H1 (cell line): ENCODE measurements around the gene TRIOBP. TPM values are rescaled to one million over a fixed set of nuclear protein-coding genes. Genes with fewer than 3 reads are reported as not detected.

ENCODE experiments used
- PHF8 ChIP-seq: fragments of 200-600 bp; sonication (generic); conservative IDR thresholded peaks from 2 replicates; pipeline ENCODE4 v1.7.1; 2012; ENCODE audit warnings: low read depth, mild to moderate bottlenecking, inconsistent platforms, low read length, moderate library complexity
- polyA plus RNA-seq, 7 experiments: library from polyadenylated mRNA; depleted of rRNA in 3 of 7; stranded (reverse) in 5 of 7; unstranded in 2 of 7; fragments of >200 nt in 5 of 7; fragments of 200-250 nt in 2 of 7; gene quantifications; 1 replicate in 5 of 7; 2 replicates in 1 of 7; 4 replicates in 1 of 7; pipeline versions ENCODE4 v1.2.1 to v1.2.3, GENCODE V29; 2011 to 2013; ENCODE audit warnings: missing spikeins in 2 of 7, mixed read lengths in 2 of 7
- total RNA-seq: library from RNA; stranded (reverse); fragmentation: NEBNext Ultra II Directional; extraction: Animal tissue kit (Norgen Biotek cat#: 25700); gene quantifications from 2 replicates; pipeline ENCODE4 v1.2.1, GENCODE V29; 2021

The TRIOBP gene
- total and polyA plus RNA-seq, 2 of the 8 experiments (the other 6 are each of a cell fraction or from before 2014, with no cell fraction given), result 18.2 to 27.3 TPM

GRCh38 chr22:37769056-37769455 lies 72.2 kb downstream of the TRIOBP start (continued):
- no peak for TF ChIP-seq PHF8
- TF ChIP-seq, all 59 proteins: peak for 0
